Measurements from ENCODE around the gene FAM135A.

DNA sequence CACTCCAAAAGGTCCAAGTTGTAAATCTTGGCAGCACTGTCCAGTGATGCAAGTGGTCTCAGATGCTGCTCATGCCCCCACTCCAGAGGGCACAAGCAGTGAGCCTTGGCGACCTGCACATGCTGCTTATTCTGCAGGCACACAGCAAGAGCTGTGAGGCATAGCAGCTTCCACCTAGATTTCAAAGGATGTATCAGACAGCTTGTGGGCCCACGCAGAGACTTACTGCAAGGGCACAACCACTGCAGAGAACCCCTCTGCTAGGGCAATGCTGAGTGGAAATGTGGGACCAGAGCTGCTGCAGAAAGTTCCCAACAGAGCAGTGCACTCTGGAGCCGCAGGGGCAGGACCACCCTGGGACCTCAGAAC, 179.8 kb downstream of the FAM135A start:
- TF ChIP-seq ZNF16 (tag by site-specific recombination; IDR thresholded peaks at IDR 0.05; ENCODE audit: low read depth), result no peak
- no peak for TF ChIP-seq CTCF (tag by site-specific recombination; IDR thresholded peaks at IDR 0.05)
- TF ChIP-seq, protein P1, sequence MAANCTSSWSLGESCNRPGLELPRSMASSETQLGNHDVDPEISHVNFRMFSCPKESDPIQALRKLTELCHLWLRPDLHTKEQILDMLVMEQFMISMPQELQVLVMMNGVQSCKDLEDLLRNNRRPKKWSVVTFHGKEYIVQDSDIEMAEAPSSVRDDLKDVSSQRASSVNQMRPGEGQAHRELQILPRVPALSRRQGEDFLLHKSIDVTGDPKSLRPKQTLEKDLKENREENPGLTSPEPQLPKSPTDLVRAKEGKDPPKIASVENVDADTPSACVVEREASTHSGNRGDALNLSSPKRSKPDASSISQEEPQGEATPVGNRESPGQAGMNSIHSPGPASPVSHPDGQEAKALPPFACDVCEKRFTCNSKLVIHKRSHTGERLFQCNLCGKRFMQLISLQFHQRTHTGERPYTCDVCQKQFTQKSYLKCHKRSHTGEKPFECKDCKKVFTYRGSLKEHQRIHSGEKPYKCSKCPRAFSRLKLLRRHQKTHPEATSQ (tag by site-specific recombination; IDR thresholded peaks at IDR 0.05), result no peak
- no peak for TF ChIP-seq ZNF768 (tag by site-specific recombination; IDR thresholded peaks at IDR 0.05)
- no peak for TF ChIP-seq ZNF398 (tag by site-specific recombination; IDR thresholded peaks at IDR 0.05)
- TF ChIP-seq ZNF37A (tag by site-specific recombination; IDR thresholded peaks at IDR 0.05), result no peak

Data from HEK293 (cell line).